Activated CD8-positive, alpha-beta T cell treated with anti-CD3 and anti-CD28 coated beads for 36 hours (primary cell): ENCODE measurements around the gene TDRD10. TPM values are rescaled to one million over a fixed set of nuclear protein-coding genes. Genes with fewer than 3 reads are reported as not detected.

ENCODE experiments used
- ATAC-seq: fragments of 200-7000 bp; cut with Tn5 transposase; one replicate; pipeline ENCODE4 v1.10.0; 2021; ENCODE audit warnings: mild to moderate bottlenecking, moderate library complexity
- CTCF ChIA-PET: fragments of 350-600 bp; sonication (Branson Sonifier 250); formaldehyde crosslinking; loops from one replicate; lab custom pipeline; 2021; ENCODE audit warnings: antibody characterized with exemption; lab: Charles Lee
- POLR2A ChIA-PET: fragments of 350-600 bp; sonication (Branson Sonifier 250); formaldehyde crosslinking; loops from one replicate; lab custom pipeline; 2021; ENCODE audit warnings: antibody characterized with exemption; lab: Charles Lee
- DNase-seq: peaks from one replicate; pipeline ENCODE4 v3.0.0-alpha.2; 2020
- H3K27ac Mint-ChIP-seq: one replicate; pipeline ENCODE4 v1.8.0; 2021; ENCODE audit warnings: mild to moderate bottlenecking, mixed read lengths
- H3K27me3 Mint-ChIP-seq: one replicate; pipeline ENCODE4 v1.8.0; 2021; ENCODE audit warnings: mixed read lengths
- H3K36me3 Mint-ChIP-seq: one replicate; pipeline ENCODE4 v1.8.0; 2021; ENCODE audit warnings: low read depth, mixed read lengths
- H3K4me1 Mint-ChIP-seq: one replicate; pipeline ENCODE4 v1.8.0; 2021; ENCODE audit warnings: low read depth, mixed read lengths
- H3K4me3 Mint-ChIP-seq: one replicate; pipeline ENCODE4 v1.8.0; 2021; ENCODE audit warnings: mild to moderate bottlenecking, moderate library complexity, mixed read lengths
- H3K9me3 Mint-ChIP-seq: one replicate; pipeline ENCODE4 v1.8.0; 2021; ENCODE audit warnings: mixed read lengths
- CTCF ChIP-seq: fragments of 200-600 bp; IDR thresholded peaks from one replicate; pipeline ENCODE4 v1.8.0; 2022; ENCODE audit warnings: antibody characterized with exemption, mild to moderate bottlenecking
- intact Hi-C: fragments of 100-400 bp; cut with micrococcal nuclease; formaldehyde crosslinking; loops from one replicate; pipeline ENCODE4 v1.10.0; 2022
- total RNA-seq, 2 experiments: library from RNA; stranded (reverse); gene quantifications; one replicate each; pipeline ENCODE4 v1.2.3, GENCODE V29; 2021

Gene TDRD10
- total RNA-seq, 2 experiments from 2014 or later, result not detected

- ChIA-PET POLR2A (no interaction called here), CTCF (no interaction called here)
- Mint-ChIP-seq H3K9me3 (no peaks in the 10 kb centered on the region), H3K4me3 (no peak overlapping the region), H3K4me1 (no peaks in the 10 kb centered on the region), H3K27me3 (peaks cover 6% of the 10 kb centered on the region), H3K27ac (no peak overlapping the region), H3K36me3 (no peaks in the 10 kb centered on the region)
- ATAC-seq, result no peak
- intact Hi-C loops, result no loop called here
- TF ChIP-seq CTCF, result no peak
- no peak for DNase-seq
Observed at GRCh38 chr1:154539486-154540483, 37.8 kb downstream of the TDRD10 start.

- Mint-ChIP-seq H3K27me3 (peaks cover 2% of the 10 kb centered on the region), H3K36me3 (no peaks in the 10 kb centered on the region), H3K9me3 (no peaks in the 10 kb centered on the region), H3K27ac (no peak overlapping the region), H3K4me1 (no peaks in the 10 kb centered on the region), H3K4me3 (no peak overlapping the region)
- ChIA-PET CTCF (no interaction called here), POLR2A (no interaction called here)
- no peak for ATAC-seq
- no peak for DNase-seq
- intact Hi-C loops, result no loop called here
- no peak for TF ChIP-seq CTCF
Observed at GRCh38 chr1:154541231-154541630, 39.2 kb downstream of the TDRD10 start.

- TF ChIP-seq CTCF, result peak; percentile 79
- Mint-ChIP-seq H3K4me3 (no peak overlapping the region), H3K36me3 (peaks cover 12% of the 10 kb centered on the region), H3K9me3 (no peaks in the 10 kb centered on the region), H3K27me3 (no peaks in the 10 kb centered on the region), H3K27ac (no peak overlapping the region), H3K4me1 (peaks cover 12% of the 10 kb centered on the region)
- intact Hi-C loops, result loop anchor here (2.0 kb wide), 1 partner anchor 66 kb away; no protein-coding TSS in a partner anchor
- CTCF ChIA-PET, result interaction anchor here (0.6 to 3.8 kb wide), 55 partner anchors 9 to 515 kb away, joined by 3 to 127 read pairs (median 4); partner anchors contain the start of gene ATP8B2
- POLR2A ChIA-PET, result interaction anchor here (0.8 to 0.9 kb wide), 2 partner anchors 67 to 160 kb away, joined by 3 read pairs; no protein-coding TSS in a partner anchor
- ATAC-seq, result peak; percentile 98
- peak; percentile 72 for DNase-seq
Observed at GRCh38 chr1:154546264-154547063, 44.4 kb downstream of the TDRD10 start.

GRCh38 chr1:154547105-154547732 lies 45.2 kb downstream of the TDRD10 start:
- CTCF ChIA-PET, result interaction anchor here (0.6 to 3.8 kb wide), 53 partner anchors 8 to 514 kb away, joined by 3 to 127 read pairs (median 4); partner anchors contain the start of gene ATP8B2
- H3K4me3 Mint-ChIP-seq, result no peak overlapping the region
- no peak for DNase-seq
- H3K9me3 Mint-ChIP-seq, result no peaks in the 10 kb centered on the region
- peaks cover 20% of the 10 kb centered on the region for H3K36me3 Mint-ChIP-seq
- H3K27ac Mint-ChIP-seq, result no peak overlapping the region
- no peak for TF ChIP-seq CTCF
- POLR2A ChIA-PET, result interaction anchor here (0.8 kb wide), 1 partner anchor 68 kb away, joined by 3 read pairs; no protein-coding TSS in a partner anchor
- no peak for ATAC-seq
- peaks cover 12% of the 10 kb centered on the region for H3K4me1 Mint-ChIP-seq
- intact Hi-C loops, result loop anchor here (2.0 kb wide), 1 partner anchor 66 kb away; no protein-coding TSS in a partner anchor
- H3K27me3 Mint-ChIP-seq, result no peaks in the 10 kb centered on the region
